H1 (cell line): ENCODE results near the gene EHD2. TPM values are rescaled to one million over a fixed set of nuclear protein-coding genes. Genes with fewer than 3 reads are reported as not detected.

Experiments used
- CHD7 ChIP-seq: fragments of 300-600 bp; sonication (generic); IDR thresholded peaks from 2 replicates; pipeline ENCODE4 v1.7.1; 2012; ENCODE audit warnings: low read length, moderate library complexity, mild to moderate bottlenecking, inconsistent platforms; ENCODE audit not compliant: insufficient replicate concordance
- JUN ChIP-seq: IDR thresholded peaks from 2 replicates; pipeline ENCODE4 v1.6.1; 2011; ENCODE audit warnings: low read depth, mild to moderate bottlenecking, improper control_type of control experiment, low read length
- SP1 ChIP-seq: IDR thresholded peaks from 2 replicates; pipeline ENCODE4 v1.6.1; 2011; ENCODE audit warnings: low read depth, low read length
- SP2 ChIP-seq: IDR thresholded peaks from 2 replicates; pipeline ENCODE4 v1.6.1; 2012; ENCODE audit warnings: mild to moderate bottlenecking, low read length, inconsistent platforms
- polyA plus RNA-seq, 7 experiments: library from polyadenylated mRNA; depleted of rRNA in 3 of 7; stranded (reverse) in 5 of 7; unstranded in 2 of 7; fragments of >200 nt in 5 of 7; fragments of 200-250 nt in 2 of 7; gene quantifications; 1 replicate in 5 of 7; 2 replicates in 1 of 7; 4 replicates in 1 of 7; pipeline versions ENCODE4 v1.2.1 to v1.2.3, GENCODE V29; 2011 to 2013; ENCODE audit warnings: missing spikeins in 2 of 7, mixed read lengths in 2 of 7
- total RNA-seq: library from RNA; stranded (reverse); fragmentation: NEBNext Ultra II Directional; extraction: Animal tissue kit (Norgen Biotek cat#: 25700); gene quantifications from 2 replicates; pipeline ENCODE4 v1.2.1, GENCODE V29; 2021

The EHD2 gene
- total and polyA plus RNA-seq, 2 of the 8 experiments (the other 6 are each of a cell fraction or from before 2014, with no cell fraction given) = 4.5 to 14.3 TPM

DNA sequence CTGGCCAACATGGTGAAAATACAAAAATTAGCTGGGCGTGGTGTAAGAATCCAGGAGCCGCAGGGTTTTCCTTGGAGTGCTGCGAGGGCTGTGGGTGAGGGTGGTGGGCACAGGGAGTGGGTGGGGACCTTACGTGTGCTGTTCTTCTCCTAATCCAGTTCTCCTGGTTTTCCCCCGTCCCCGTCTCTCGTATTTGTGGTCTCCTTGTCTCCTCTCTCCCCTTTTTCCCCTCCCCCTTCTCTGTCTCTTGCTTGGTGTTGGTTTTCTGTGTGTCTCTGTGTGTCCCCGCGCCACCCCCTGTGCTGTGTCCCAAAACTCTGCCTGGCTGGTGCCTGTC is 67.0 kb downstream of the EHD2 start (continued):
- no peak for TF ChIP-seq CHD7
- TF ChIP-seq JUN = no peak
- TF ChIP-seq SP2 = no peak
- no peak for TF ChIP-seq SP1
